GM23338 (cell line): ENCODE measurements around the gene CASTOR1.

Experiments
- CTCF ChIP-seq, 2 experiments: fragments of 200-600 bp in 1 of 2; sonication (generic) in 1 of 2; conservative IDR thresholded peaks; 2 replicates each; pipeline versions ENCODE4 v1.5.1 to v1.6.1; 2016 to 2017; ENCODE audit warnings: antibody characterized with exemption in 2 of 2, low read depth in 2 of 2, mild to moderate bottlenecking in 2 of 2, moderate library complexity in 1 of 2
- ETS1 ChIP-seq: IDR thresholded peaks from 2 replicates; pipeline ENCODE4 v1.6.1; 2016; ENCODE audit warnings: antibody characterized with exemption
- EZH2 ChIP-seq: fragments of 200-600 bp; sonication (generic); IDR thresholded peaks from one replicate; pipeline ENCODE4 v1.8.0; 2017; ENCODE audit warnings: antibody characterized with exemption, mild to moderate bottlenecking, low read depth; ENCODE audit not compliant: unreplicated experiment
- EZH2phosphoT487 ChIP-seq: fragments of 200-600 bp; sonication (generic); IDR thresholded peaks from one replicate; pipeline ENCODE4 v1.8.1; 2018; ENCODE audit warnings: antibody characterized with exemption; ENCODE audit not compliant: unreplicated experiment
- POLR2AphosphoS5 ChIP-seq: IDR thresholded peaks from 2 replicates; pipeline ENCODE4 v1.6.1; 2016; ENCODE audit warnings: antibody characterized with exemption, low read depth
- REST ChIP-seq: IDR thresholded peaks from one replicate; pipeline ENCODE4 v1.6.1; 2018; ENCODE audit warnings: antibody characterized with exemption; ENCODE audit not compliant: unreplicated experiment

- TF ChIP-seq CTCF (conservative IDR thresholded peaks at IDR 0.05; ENCODE audit: low read depth in 2 of 2) (no peak), REST (no peak), POLR2AphosphoS5 (no peak), EZH2 (no peak), EZH2phosphoT487 (no peak), ETS1 (no peak)
Measured at GRCh38 chr22:30247561-30247960, 41.7 kb downstream of the CASTOR1 start.
